Measurements from ENCODE around the gene TUBA3E. TPM values are rescaled to one million over a fixed set of nuclear protein-coding genes. Genes with fewer than 3 reads are reported as not detected.

TUBA3E gene
- total and polyA plus RNA-seq, 2 of the 8 experiments (the other 6 are each of a cell fraction or from before 2014, with no cell fraction given), result not detected

DNA sequence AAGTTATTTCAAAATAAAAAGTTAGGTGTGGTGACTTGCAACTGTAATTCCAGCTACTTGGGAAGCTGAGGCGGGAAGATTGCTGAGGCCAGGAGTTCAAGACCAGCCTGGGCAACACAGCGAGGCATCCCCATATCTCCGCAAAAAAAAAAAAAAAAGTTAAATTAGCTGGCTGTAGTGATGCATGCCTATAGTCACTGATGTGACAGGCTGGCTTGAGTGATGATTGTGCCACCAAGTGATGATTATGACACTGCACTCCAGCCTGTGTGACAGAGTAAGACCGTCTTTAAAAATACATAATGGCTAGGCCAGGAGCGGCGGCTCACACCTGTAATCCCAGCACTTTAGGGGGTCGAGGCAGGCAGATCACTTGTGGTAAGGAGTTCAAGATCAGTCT is 28.3 kb downstream of the TUBA3E start:
- CTCF ChIA-PET (ENCODE audit: partially characterized antibody), result interaction anchor here (1.3 kb wide), 1 partner anchor 118 kb away, joined by 3 read pairs; no protein-coding TSS in a partner anchor
- H3K79me2 ChIP-seq (ENCODE audit: control insufficient read depth in 1 of 2, insufficient read depth in 2 of 2, low read length in 2 of 2), result no peaks in the 10 kb centered on the region
- 96% methylated on average over 7 of the region's 7 CpGs; no CpG with 5 or more reads in 1 of the 2 experiments for WGBS, 2 experiments (ENCODE audit: extremely low coverage in 1 of 2, insufficient coverage in 1 of 2, insufficient read length in 1 of 2, insufficient replicate concordance in 2 of 2, low coverage in 1 of 2, low lambda C conversion rate in 2 of 2, missing lambda C conversion rate in 1 of 2)

More for the DNA sequence above, 28.3 kb downstream of the TUBA3E start:
- H2BK12ac ChIP-seq (ENCODE audit: low read depth, low read length), result no peak overlapping the region
- no peak overlapping the region for H3K4me3 ChIP-seq (ENCODE audit: extremely low read depth in 1 of 4, insufficient read depth in 2 of 4, low read depth in 3 of 4, low read length in 4 of 4)
- no peaks in the 10 kb centered on the region for H3K79me1 ChIP-seq (ENCODE audit: low read depth, low read length)
- no peaks in the 10 kb centered on the region for H3K27me3 ChIP-seq (replicated peaks in 1 of 4; ENCODE audit: control insufficient read depth in 3 of 4, extremely low read depth in 1 of 4, insufficient read depth in 3 of 4, low read length in 3 of 4)
- no peak overlapping the region for H4K5ac ChIP-seq (ENCODE audit: insufficient read length, low read depth, low read length)
- no peak overlapping the region for H2BK15ac ChIP-seq (ENCODE audit: low read length)
- no peak overlapping the region for H3K4ac ChIP-seq (replicated peaks; ENCODE audit: insufficient read length, low read depth, low read length)
- no peak overlapping the region for H3K18ac ChIP-seq (ENCODE audit: extremely low read depth, low read length)
- H3K36me3 ChIP-seq (ENCODE audit: control insufficient read depth in 2 of 4, insufficient read depth in 4 of 4, low read length in 3 of 4), result peaks cover 10 to 57% (median 20%) of the 10 kb centered on the region in 4 experiments
- no peak overlapping the region; the same call in 1 of the 2 replicates for H4K8ac ChIP-seq (ENCODE audit: extremely low read depth, insufficient read depth, low read length)
- H3K56ac ChIP-seq (replicated peaks; ENCODE audit: insufficient read length, low read depth, low read length), result no peak overlapping the region
- H2AFZ ChIP-seq (ENCODE audit: low read length), result no peak overlapping the region
- H2BK20ac ChIP-seq (ENCODE audit: low read length), result no peak overlapping the region
- H3K9ac ChIP-seq (replicated peaks in 1 of 4; ENCODE audit: extremely low read depth in 1 of 4, low read depth in 3 of 4, low read length in 3 of 4), result no peak overlapping the region
- no peaks in the 10 kb centered on the region for H3K23me2 ChIP-seq (ENCODE audit: low read depth, low read length)
- H3K14ac ChIP-seq (ENCODE audit: insufficient read length), result no peak overlapping the region
- no peak overlapping the region for H2BK5ac ChIP-seq (ENCODE audit: low read depth, low read length)
- POLR2A ChIA-PET (ENCODE audit: partially characterized antibody), result interaction anchor here (1.2 to 1.7 kb wide), 3 partner anchors 11 to 19 kb away, joined by 3 to 9 read pairs (median 4); partner anchors contain the start of genes MZT2B and SMPD4
- H3K9me3 ChIP-seq (ENCODE audit: insufficient read depth in 2 of 2, low read depth in 1 of 2, low read length in 1 of 2), result no peaks in the 10 kb centered on the region
- FAIRE-seq (no peak), DNase-seq (ENCODE audit: low read depth in 1 of 2, low spot score in 2 of 2) (no peak)
- no peak for TF ChIP-seq PHF8 (conservative IDR thresholded peaks at IDR 0.05; ENCODE audit: low read depth, low read length)
- no peak for TF ChIP-seq ASH2L (IDR thresholded peaks at IDR 0.05; ENCODE audit: low read length)
- TF ChIP-seq, protein P1, sequence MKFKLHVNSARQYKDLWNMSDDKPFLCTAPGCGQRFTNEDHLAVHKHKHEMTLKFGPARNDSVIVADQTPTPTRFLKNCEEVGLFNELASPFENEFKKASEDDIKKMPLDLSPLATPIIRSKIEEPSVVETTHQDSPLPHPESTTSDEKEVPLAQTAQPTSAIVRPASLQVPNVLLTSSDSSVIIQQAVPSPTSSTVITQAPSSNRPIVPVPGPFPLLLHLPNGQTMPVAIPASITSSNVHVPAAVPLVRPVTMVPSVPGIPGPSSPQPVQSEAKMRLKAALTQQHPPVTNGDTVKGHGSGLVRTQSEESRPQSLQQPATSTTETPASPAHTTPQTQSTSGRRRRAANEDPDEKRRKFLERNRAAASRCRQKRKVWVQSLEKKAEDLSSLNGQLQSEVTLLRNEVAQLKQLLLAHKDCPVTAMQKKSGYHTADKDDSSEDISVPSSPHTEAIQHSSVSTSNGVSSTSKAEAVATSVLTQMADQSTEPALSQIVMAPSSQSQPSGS (IDR thresholded peaks at IDR 0.05; ENCODE audit: low read length), result no peak
- no peak for TF ChIP-seq NRF1 (IDR thresholded peaks at IDR 0.05; ENCODE audit: low read depth, low read length)
- no peak for TF ChIP-seq POU5F1 (IDR thresholded peaks at IDR 0.05; ENCODE audit: low read depth, low read length)
- no peak for TF ChIP-seq CBX5 (IDR thresholded peaks at IDR 0.05; ENCODE audit: low read depth, low read length)
- TF ChIP-seq RBBP5 (IDR thresholded peaks at IDR 0.05; ENCODE audit: borderline replicate concordance, low read depth, low read length), result no peak
- no peak for TF ChIP-seq CHD1 (IDR thresholded peaks at IDR 0.05; ENCODE audit: low read depth, low read length)
- no peak for TF ChIP-seq CEBPB (IDR thresholded peaks at IDR 0.05; ENCODE audit: low read depth, low read length)
- TF ChIP-seq, protein P2, sequence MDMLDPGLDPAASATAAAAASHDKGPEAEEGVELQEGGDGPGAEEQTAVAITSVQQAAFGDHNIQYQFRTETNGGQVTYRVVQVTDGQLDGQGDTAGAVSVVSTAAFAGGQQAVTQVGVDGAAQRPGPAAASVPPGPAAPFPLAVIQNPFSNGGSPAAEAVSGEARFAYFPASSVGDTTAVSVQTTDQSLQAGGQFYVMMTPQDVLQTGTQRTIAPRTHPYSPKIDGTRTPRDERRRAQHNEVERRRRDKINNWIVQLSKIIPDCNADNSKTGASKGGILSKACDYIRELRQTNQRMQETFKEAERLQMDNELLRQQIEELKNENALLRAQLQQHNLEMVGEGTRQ (IDR thresholded peaks at IDR 0.05; ENCODE audit: low read length), result no peak
- peaks cover 0 to 2% of the 10 kb centered on the region in 2 experiments for H4K20me1 ChIP-seq (replicated peaks in 1 of 2; ENCODE audit: control insufficient read depth in 1 of 2, insufficient read depth in 2 of 2, low read length in 2 of 2)
- H3K4me1 ChIP-seq (replicated peaks in 1 of 4; ENCODE audit: control insufficient read depth in 3 of 4, insufficient read depth in 4 of 4, low read length in 3 of 4), result no peaks in the 10 kb centered on the region
- no peak overlapping the region for H3K23ac ChIP-seq (ENCODE audit: insufficient read length)
- H2AK5ac ChIP-seq (ENCODE audit: low read depth, low read length), result no peak overlapping the region
- no peak overlapping the region for H4K91ac ChIP-seq (replicated peaks; ENCODE audit: insufficient read length, low read length)
- H3K27ac ChIP-seq (ENCODE audit: low read depth, low read length), result no peak overlapping the region
- no peak overlapping the region for H2BK120ac ChIP-seq (replicated peaks; ENCODE audit: low read depth, low read length)
- H3K4me2 ChIP-seq (ENCODE audit: insufficient read depth in 1 of 2, low read depth in 2 of 2, low read length in 2 of 2), result no peak overlapping the region

All from H1 (cell line).